ENCODE data around the gene C1QTNF6. TPM values are rescaled to one million over a fixed set of nuclear protein-coding genes. Genes with fewer than 3 reads are reported as not detected.

Gene C1QTNF6
- total RNA-seq, 2 experiments from 2014 or later: 2.9 to 3.4 TPM

GRCh38 chr22:37201443-37201820 lies 13.4 kb upstream of the C1QTNF6 start:
- POLR2A ChIA-PET: interaction anchor here (0.6 to 1.0 kb wide), 3 partner anchors 21 to 55 kb away, joined by 3 to 4 read pairs (median 3); no protein-coding TSS in a partner anchor
- CTCF ChIA-PET: interaction anchor here (0.6 to 10.6 kb wide), 6 partner anchors 21 to 288 kb away, joined by 3 to 119 read pairs (median 4); partner anchors contain the start of gene MFNG

GRCh38 chr22:37199760-37200108 lies 11.7 kb upstream of the C1QTNF6 start:
- POLR2A ChIA-PET: interaction anchor here (0.7 to 2.9 kb wide), 18 partner anchors 20 to 149 kb away, joined by 3 to 19 read pairs (median 4); partner anchors contain the start of genes KCTD17 and RAC2
- CTCF ChIA-PET: interaction anchor here (0.7 to 10.6 kb wide), 37 partner anchors 10 to 346 kb away, joined by 3 to 119 read pairs (median 6); partner anchors contain the start of genes IL2RB, KCTD17, MPST and RAC2

- CTCF ChIA-PET: interaction anchor here (0.7 to 10.6 kb wide), 36 partner anchors 10 to 346 kb away, joined by 3 to 119 read pairs (median 6); partner anchors contain the start of genes IL2RB, KCTD17, MPST and RAC2
- POLR2A ChIA-PET: interaction anchor here (0.6 to 2.9 kb wide), 19 partner anchors 21 to 151 kb away, joined by 3 to 19 read pairs (median 4); partner anchors contain the start of genes KCTD17 and RAC2
Measured at GRCh38 chr22:37199103-37199759, 11.2 kb upstream of the C1QTNF6 start.

- POLR2A ChIA-PET: interaction anchor here (0.6 to 2.9 kb wide), 14 partner anchors 21 to 151 kb away, joined by 3 to 19 read pairs (median 4); partner anchors contain the start of gene KCTD17
- CTCF ChIA-PET: interaction anchor here (0.6 to 10.6 kb wide), 38 partner anchors 10 to 221 kb away, joined by 3 to 119 read pairs (median 5); partner anchors contain the start of genes C1QTNF6, IL2RB, MPST and RAC2
Measured at GRCh38 chr22:37198258-37199102, 10.4 kb upstream of the C1QTNF6 start.

- POLR2A ChIA-PET: interaction anchor here (1.2 to 2.9 kb wide), 3 partner anchors 33 to 75 kb away, joined by 4 to 19 read pairs (median 4); no protein-coding TSS in a partner anchor
- CTCF ChIA-PET: interaction anchor here (0.6 to 10.6 kb wide), 19 partner anchors 10 to 220 kb away, joined by 3 to 119 read pairs (median 4); partner anchors contain the start of genes C1QTNF6 and IL2RB
Measured at GRCh38 chr22:37197451-37198257, 9.6 kb upstream of the C1QTNF6 start.

GRCh38 chr22:37196539-37197450 lies 8.7 kb upstream of the C1QTNF6 start:
- CTCF ChIA-PET: interaction anchor here (0.7 to 10.6 kb wide), 12 partner anchors 9 to 117 kb away, joined by 3 to 119 read pairs (median 4); partner anchors contain the start of genes C1QTNF6 and IL2RB

GRCh38 chr22:37195921-37196320 lies 7.9 kb upstream of the C1QTNF6 start:
- POLR2A ChIA-PET: no interaction called here
- CTCF ChIA-PET: interaction anchor here (10.6 kb wide), 1 partner anchor 32 kb away, joined by 119 read pairs; no protein-coding TSS in a partner anchor

More at GRCh38 chr22:37196539-37197450, 8.7 kb upstream of the C1QTNF6 start:
- POLR2A ChIA-PET: interaction anchor here (1.2 kb wide), 1 partner anchor 74 kb away, joined by 4 read pairs; no protein-coding TSS in a partner anchor

GRCh38 chr22:37194750-37195149 lies 6.7 kb upstream of the C1QTNF6 start:
- CTCF ChIA-PET: interaction anchor here (0.9 to 10.6 kb wide), 3 partner anchors 31 to 68 kb away, joined by 3 to 119 read pairs (median 4); no protein-coding TSS in a partner anchor
- POLR2A ChIA-PET: interaction anchor here (1.3 kb wide), 1 partner anchor 45 kb away, joined by 4 read pairs; the partner anchor contains the start of gene IL2RB

- ChIA-PET POLR2A (interaction anchor here (1.3 kb wide), 1 partner anchor 43 kb away, joined by 4 read pairs; the partner anchor contains the start of gene IL2RB), CTCF (interaction anchor here (1.2 to 10.6 kb wide), 5 partner anchors 20 to 120 kb away, joined by 4 to 119 read pairs (median 4); partner anchors contain the start of gene IL2RB)
Measured at GRCh38 chr22:37193629-37194191, 5.7 kb upstream of the C1QTNF6 start.

GRCh38 chr22:37192741-37193140 lies 4.7 kb upstream of the C1QTNF6 start:
- POLR2A ChIA-PET: no interaction called here
- CTCF ChIA-PET: interaction anchor here (1.2 to 10.6 kb wide), 4 partner anchors 21 to 119 kb away, joined by 4 to 119 read pairs (median 6); partner anchors contain the start of gene IL2RB

GRCh38 chr22:37192204-37192603 lies 4.2 kb upstream of the C1QTNF6 start:
- CTCF ChIA-PET: interaction anchor here (1.0 to 10.6 kb wide), 4 partner anchors 28 to 146 kb away, joined by 4 to 119 read pairs (median 6); partner anchors contain the start of gene IL2RB
- POLR2A ChIA-PET: no interaction called here

GRCh38 chr22:37190262-37190780 lies 2.3 kb upstream of the C1QTNF6 start:
- POLR2A ChIA-PET: no interaction called here

GRCh38 chr22:37188901-37189466 lies 937 bp upstream of the C1QTNF6 start:
- CTCF ChIA-PET: interaction anchor here (0.7 to 1.8 kb wide), 2 partner anchors 8 to 23 kb away, joined by 3 to 5 read pairs; no protein-coding TSS in a partner anchor
- POLR2A ChIA-PET: no interaction called here

More at GRCh38 chr22:37190262-37190780, 2.3 kb upstream of the C1QTNF6 start:
- CTCF ChIA-PET: interaction anchor here (1.5 kb wide), 1 partner anchor 12 kb away, joined by 3 read pairs; no protein-coding TSS in a partner anchor

GRCh38 chr22:37187552-37187890 lies 526 bp downstream of the C1QTNF6 start:
- POLR2A ChIA-PET: interaction anchor here (0.6 to 1.7 kb wide), 2 partner anchors 37 to 60 kb away, joined by 3 to 5 read pairs; no protein-coding TSS in a partner anchor
- CTCF ChIA-PET: interaction anchor here (0.7 to 1.8 kb wide), 2 partner anchors 10 to 46 kb away, joined by 3 to 5 read pairs; no protein-coding TSS in a partner anchor

- ChIA-PET POLR2A (interaction anchor here (0.5 to 1.7 kb wide), 3 partner anchors 17 to 60 kb away, joined by 3 to 5 read pairs (median 3); no protein-coding TSS in a partner anchor), CTCF (interaction anchor here (0.7 to 1.8 kb wide), 3 partner anchors 10 to 46 kb away, joined by 3 to 8 read pairs (median 5); no protein-coding TSS in a partner anchor)
Measured at GRCh38 chr22:37186997-37187522, 987 bp downstream of the C1QTNF6 start.
